ENCODE measurements around the gene ABCC10.

Gene ABCC10

GRCh38 chr6:43469947-43470346, 42.6 kb downstream of the ABCC10 start:
- DNase-seq: no peak

GRCh38 chr6:43471399-43471798, 44.1 kb downstream of the ABCC10 start:
- DNase-seq: no peak

- no peak for DNase-seq
Observed at GRCh38 chr6:43472515-43472914, 45.2 kb downstream of the ABCC10 start.

GRCh38 chr6:43475516-43475915, 48.2 kb downstream of the ABCC10 start:
- DNase-seq: no peak

- DNase-seq: no peak
Observed at GRCh38 chr6:43476746-43477145, 49.4 kb downstream of the ABCC10 start.

- DNase-seq: peak; percentile 99 to 100
Observed at GRCh38 chr6:43477235-43478007, 50.1 kb downstream of the ABCC10 start, which contains the start of gene TJAP1. Gene TJAP1, plus strand, starts transcription at chr6:43477570. Its CDS starts 21,432 bp downstream, at chr6:43499002.

- DNase-seq: peak; percentile 6 to 22
Observed at GRCh38 chr6:43478008-43478372, 50.6 kb downstream of the ABCC10 start.

GRCh38 chr6:43481075-43481474, 53.7 kb downstream of the ABCC10 start:
- DNase-seq: no peak

- no peak for DNase-seq
Observed at GRCh38 chr6:43481591-43482236, 54.4 kb downstream of the ABCC10 start.

- no peak for DNase-seq
Observed at GRCh38 chr6:43488667-43489276, 61.4 kb downstream of the ABCC10 start.

GRCh38 chr6:43489277-43490072, 62.1 kb downstream of the ABCC10 start:
- DNase-seq: no peak

- no peak for DNase-seq
Observed at GRCh38 chr6:43490523-43490939, 63.2 kb downstream of the ABCC10 start.

- no peak for DNase-seq
Observed at GRCh38 chr6:43491750-43492661, 64.7 kb downstream of the ABCC10 start.

- DNase-seq: no peak
Observed at GRCh38 chr6:43492673-43493072, 65.3 kb downstream of the ABCC10 start.

GRCh38 chr6:43493230-43493629, 65.9 kb downstream of the ABCC10 start:
- DNase-seq: no peak

GRCh38 chr6:43493833-43494232, 66.5 kb downstream of the ABCC10 start:
- no peak for DNase-seq

GRCh38 chr6:43494321-43494720, 67.0 kb downstream of the ABCC10 start:
- DNase-seq: no peak

GRCh38 chr6:43494766-43495165, 67.4 kb downstream of the ABCC10 start:
- DNase-seq: no peak

- no peak for DNase-seq
Observed at GRCh38 chr6:43495409-43495941, 68.1 kb downstream of the ABCC10 start.

- DNase-seq: no peak
Observed at GRCh38 chr6:43496370-43497128, 69.2 kb downstream of the ABCC10 start.

- no peak for DNase-seq
Observed at GRCh38 chr6:43497129-43497396, 69.7 kb downstream of the ABCC10 start.
